Measurements from ENCODE around the gene SRRM5.

GRCh38 chr19:43658494-43658893 lies 46.6 kb downstream of the SRRM5 start:
- TF ChIP-seq CTCF (IDR thresholded peaks at IDR 0.05) = no peak
- no peak for TF ChIP-seq POLR2A (IDR thresholded peaks at IDR 0.05)

Measured in esophagus squamous epithelium (tissue), 4 donors.